Ishikawa (cell line): ENCODE data around the gene STIMATE.

Experiments
- CREB1 ChIP-seq: IDR thresholded peaks from 2 replicates; pipeline ENCODE4 v1.6.1; 2012; ENCODE audit warnings: low read depth
- EGR1 ChIP-seq: IDR thresholded peaks from 2 replicates; pipeline ENCODE4 v1.6.1; 2012
- EP300 ChIP-seq: IDR thresholded peaks from 2 replicates; pipeline ENCODE4 v1.6.1; 2012; ENCODE audit warnings: borderline replicate concordance
- USF1 ChIP-seq: IDR thresholded peaks from 2 replicates; pipeline ENCODE4 v1.6.1; 2012
- TF ChIP-seq, protein P1 (sequence below): IDR thresholded peaks from 2 replicates; pipeline ENCODE4 v1.6.1; 2012
- TF ChIP-seq, protein P2 (sequence below): IDR thresholded peaks from 2 replicates; pipeline ENCODE4 v1.6.1; 2012; ENCODE audit warnings: low read depth, mild to moderate bottlenecking

DNA sequence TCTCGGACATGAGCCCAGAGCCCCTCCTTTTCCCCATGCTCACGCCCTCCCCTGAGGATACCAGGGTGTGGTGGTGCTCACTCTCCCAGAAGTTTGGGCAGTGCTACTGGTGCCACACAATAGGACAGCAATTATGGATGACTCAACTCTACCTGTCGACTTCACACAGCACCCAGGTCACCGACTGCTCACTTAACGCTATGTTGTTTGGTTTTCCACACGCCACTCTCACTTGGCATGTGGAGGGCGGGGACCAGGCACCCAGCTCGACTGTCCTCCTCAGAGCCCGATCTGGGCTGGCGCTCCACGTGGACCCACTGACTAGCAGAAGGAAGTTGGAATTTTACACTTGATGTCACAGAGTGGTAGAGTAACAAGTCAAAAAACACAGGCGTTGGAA, 30.9 kb downstream of the STIMATE start:
- TF ChIP-seq EP300 (no peak), USF1 (no peak), CREB1 (no peak), EGR1 (no peak)
- TF ChIP-seq, protein P1, sequence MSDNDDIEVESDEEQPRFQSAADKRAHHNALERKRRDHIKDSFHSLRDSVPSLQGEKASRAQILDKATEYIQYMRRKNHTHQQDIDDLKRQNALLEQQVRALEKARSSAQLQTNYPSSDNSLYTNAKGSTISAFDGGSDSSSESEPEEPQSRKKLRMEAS = no peak
- TF ChIP-seq, protein P2, sequence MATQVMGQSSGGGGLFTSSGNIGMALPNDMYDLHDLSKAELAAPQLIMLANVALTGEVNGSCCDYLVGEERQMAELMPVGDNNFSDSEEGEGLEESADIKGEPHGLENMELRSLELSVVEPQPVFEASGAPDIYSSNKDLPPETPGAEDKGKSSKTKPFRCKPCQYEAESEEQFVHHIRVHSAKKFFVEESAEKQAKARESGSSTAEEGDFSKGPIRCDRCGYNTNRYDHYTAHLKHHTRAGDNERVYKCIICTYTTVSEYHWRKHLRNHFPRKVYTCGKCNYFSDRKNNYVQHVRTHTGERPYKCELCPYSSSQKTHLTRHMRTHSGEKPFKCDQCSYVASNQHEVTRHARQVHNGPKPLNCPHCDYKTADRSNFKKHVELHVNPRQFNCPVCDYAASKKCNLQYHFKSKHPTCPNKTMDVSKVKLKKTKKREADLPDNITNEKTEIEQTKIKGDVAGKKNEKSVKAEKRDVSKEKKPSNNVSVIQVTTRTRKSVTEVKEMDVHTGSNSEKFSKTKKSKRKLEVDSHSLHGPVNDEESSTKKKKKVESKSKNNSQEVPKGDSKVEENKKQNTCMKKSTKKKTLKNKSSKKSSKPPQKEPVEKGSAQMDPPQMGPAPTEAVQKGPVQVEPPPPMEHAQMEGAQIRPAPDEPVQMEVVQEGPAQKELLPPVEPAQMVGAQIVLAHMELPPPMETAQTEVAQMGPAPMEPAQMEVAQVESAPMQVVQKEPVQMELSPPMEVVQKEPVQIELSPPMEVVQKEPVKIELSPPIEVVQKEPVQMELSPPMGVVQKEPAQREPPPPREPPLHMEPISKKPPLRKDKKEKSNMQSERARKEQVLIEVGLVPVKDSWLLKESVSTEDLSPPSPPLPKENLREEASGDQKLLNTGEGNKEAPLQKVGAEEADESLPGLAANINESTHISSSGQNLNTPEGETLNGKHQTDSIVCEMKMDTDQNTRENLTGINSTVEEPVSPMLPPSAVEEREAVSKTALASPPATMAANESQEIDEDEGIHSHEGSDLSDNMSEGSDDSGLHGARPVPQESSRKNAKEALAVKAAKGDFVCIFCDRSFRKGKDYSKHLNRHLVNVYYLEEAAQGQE = no peak
